Stimulated activated CD8-positive, alpha-beta memory T cell treated with anti-CD3 and anti-CD28 coated beads, Interleukin-12 subunit alpha, Interleukin-12 subunit beta, amount 100 ng/mL, for 24 hours (primary cell): ENCODE results near the gene HDAC8.
"Not testable (repeated sequence)": the region's sequence is repeated elsewhere in the genome, so short reads cannot be mapped to it uniquely, and the experiment has no call there.

Source experiments
- DNase-seq: peaks from one replicate; pipeline ENCODE4 v3.0.0-alpha.2; 2020; ENCODE audit errors: extremely low read depth

Gene HDAC8

GRCh38 chrX:72326605-72327300 lies 245.9 kb downstream of the HDAC8 start:
- no peak for DNase-seq

- DNase-seq, result not testable (repeated sequence)
Measured at GRCh38 chrX:72319651-72320050, 253.0 kb downstream of the HDAC8 start.

GRCh38 chrX:72317139-72317538 lies 255.5 kb downstream of the HDAC8 start:
- DNase-seq, result no peak

- DNase-seq, result no peak
Measured at GRCh38 chrX:72316408-72317110, 256.1 kb downstream of the HDAC8 start.

GRCh38 chrX:72314881-72315280 lies 257.8 kb downstream of the HDAC8 start:
- DNase-seq, result no peak

GRCh38 chrX:72313707-72314641 lies 258.7 kb downstream of the HDAC8 start:
- DNase-seq, result no peak

GRCh38 chrX:72312311-72312940 lies 260.2 kb downstream of the HDAC8 start:
- DNase-seq, result no peak

GRCh38 chrX:72309297-72310071 lies 263.2 kb downstream of the HDAC8 start:
- no peak for DNase-seq

GRCh38 chrX:72308566-72309296 lies 263.9 kb downstream of the HDAC8 start:
- no peak for DNase-seq

- no peak for DNase-seq
Measured at GRCh38 chrX:72308209-72308565, 264.5 kb downstream of the HDAC8 start.

GRCh38 chrX:72307646-72308051 lies 265.0 kb downstream of the HDAC8 start:
- DNase-seq, result no peak

- no peak for DNase-seq
Measured at GRCh38 chrX:72306851-72307645, 265.6 kb downstream of the HDAC8 start.

GRCh38 chrX:72306085-72306801 lies 266.4 kb downstream of the HDAC8 start:
- no peak for DNase-seq

- DNase-seq, result no peak
Measured at GRCh38 chrX:72305286-72306084, 267.2 kb downstream of the HDAC8 start, which contains the start of gene CITED1. CITED1 (minus strand) TSS chrX:72305914; CDS start chrX:72302869, 3,045 bp downstream.

- DNase-seq, result no peak
Measured at GRCh38 chrX:72304877-72305276, 267.8 kb downstream of the HDAC8 start.

GRCh38 chrX:72301781-72302180 lies 270.9 kb downstream of the HDAC8 start:
- DNase-seq, result no peak

GRCh38 chrX:72299891-72300630 lies 272.6 kb downstream of the HDAC8 start:
- DNase-seq, result no peak
